Measurements from ENCODE around the gene NBEA.
A peak's percentile ranks its signal among the peaks of the same experiment; 100 is the strongest.

The NBEA gene

GRCh38 chr13:35557475-35557874 is 615.4 kb downstream of the NBEA start:
- no peak for DNase-seq

- DNase-seq: no peak
These were observed 619.5 kb downstream of the NBEA start for GRCh38 chr13:35561540-35561939.

GRCh38 chr13:35565273-35565672 is 623.2 kb downstream of the NBEA start:
- DNase-seq: no peak

GRCh38 chr13:35566340-35566739 is 624.3 kb downstream of the NBEA start:
- DNase-seq: no peak

GRCh38 chr13:35567406-35567980 is 625.4 kb downstream of the NBEA start:
- no peak for DNase-seq

GRCh38 chr13:35573639-35574038 is 631.6 kb downstream of the NBEA start:
- no peak for DNase-seq

GRCh38 chr13:35592457-35592856 is 650.4 kb downstream of the NBEA start:
- DNase-seq: no peak

- no peak for DNase-seq
These were observed 651.6 kb downstream of the NBEA start for GRCh38 chr13:35593651-35594050.

GRCh38 chr13:35594096-35594495 is 652.0 kb downstream of the NBEA start:
- no peak for DNase-seq

- no peak for DNase-seq
These were observed 653.1 kb downstream of the NBEA start for GRCh38 chr13:35595181-35595580.

- no peak for DNase-seq
These were observed 654.4 kb downstream of the NBEA start for GRCh38 chr13:35596321-35597030.

- DNase-seq: no peak
These were observed 655.4 kb downstream of the NBEA start for GRCh38 chr13:35597451-35597850.

- DNase-seq: no peak
These were observed 656.2 kb downstream of the NBEA start for GRCh38 chr13:35598233-35598632.

- DNase-seq: no peak
These were observed 656.8 kb downstream of the NBEA start for GRCh38 chr13:35598790-35599369.

- DNase-seq: no peak
These were observed 657.3 kb downstream of the NBEA start for GRCh38 chr13:35599384-35599783.

- DNase-seq: no peak
These were observed 658.1 kb downstream of the NBEA start for GRCh38 chr13:35600137-35600536.

- DNase-seq: no peak
These were observed 661.7 kb downstream of the NBEA start for GRCh38 chr13:35603593-35604285.

- DNase-seq: no peak
These were observed 672.6 kb downstream of the NBEA start for GRCh38 chr13:35614666-35615065.

GRCh38 chr13:35617420-35617819 is 675.4 kb downstream of the NBEA start:
- DNase-seq: peak in 1 of 58 donors; percentile 2

GRCh38 chr13:35618565-35619083 is 676.6 kb downstream of the NBEA start:
- DNase-seq: no peak

GRCh38 chr13:35621989-35622388 is 679.9 kb downstream of the NBEA start:
- no peak for DNase-seq

GRCh38 chr13:35629026-35629425 is 687.0 kb downstream of the NBEA start:
- no peak for DNase-seq
